Activated CD8-positive, alpha-beta T cell treated with anti-CD3 and anti-CD28 coated beads for 36 hours (primary cell): ENCODE measurements around the gene SLC2A2. TPM values are rescaled to one million over a fixed set of nuclear protein-coding genes. Genes with fewer than 3 reads are reported as not detected.

ENCODE experiments used
- ATAC-seq: fragments of 200-7000 bp; cut with Tn5 transposase; one replicate; pipeline ENCODE4 v1.10.0; 2021; ENCODE audit warnings: mild to moderate bottlenecking, moderate library complexity
- CTCF ChIA-PET: fragments of 350-600 bp; sonication (Branson Sonifier 250); formaldehyde crosslinking; loops from one replicate; lab custom pipeline; 2021; ENCODE audit warnings: antibody characterized with exemption; lab: Charles Lee
- POLR2A ChIA-PET: fragments of 350-600 bp; sonication (Branson Sonifier 250); formaldehyde crosslinking; loops from one replicate; lab custom pipeline; 2021; ENCODE audit warnings: antibody characterized with exemption; lab: Charles Lee
- DNase-seq: peaks from one replicate; pipeline ENCODE4 v3.0.0-alpha.2; 2020
- H3K27ac Mint-ChIP-seq: one replicate; pipeline ENCODE4 v1.8.0; 2021; ENCODE audit warnings: mild to moderate bottlenecking, mixed read lengths
- H3K27me3 Mint-ChIP-seq: one replicate; pipeline ENCODE4 v1.8.0; 2021; ENCODE audit warnings: mixed read lengths
- H3K36me3 Mint-ChIP-seq: one replicate; pipeline ENCODE4 v1.8.0; 2021; ENCODE audit warnings: low read depth, mixed read lengths
- H3K4me1 Mint-ChIP-seq: one replicate; pipeline ENCODE4 v1.8.0; 2021; ENCODE audit warnings: low read depth, mixed read lengths
- H3K4me3 Mint-ChIP-seq: one replicate; pipeline ENCODE4 v1.8.0; 2021; ENCODE audit warnings: mild to moderate bottlenecking, moderate library complexity, mixed read lengths
- H3K9me3 Mint-ChIP-seq: one replicate; pipeline ENCODE4 v1.8.0; 2021; ENCODE audit warnings: mixed read lengths
- intact Hi-C: fragments of 100-400 bp; cut with micrococcal nuclease; formaldehyde crosslinking; loops from one replicate; pipeline ENCODE4 v1.10.0; 2022
- total RNA-seq, 2 experiments: library from RNA; stranded (reverse); gene quantifications; one replicate each; pipeline ENCODE4 v1.2.3, GENCODE V29; 2021
- TF ChIP-seq, protein P1 (sequence below): fragments of 200-600 bp; IDR thresholded peaks from one replicate; pipeline ENCODE4 v1.8.0; 2022; ENCODE audit warnings: antibody characterized with exemption, mild to moderate bottlenecking

SLC2A2 gene
- total RNA-seq, 2 experiments from 2014 or later: not detected

DNA sequence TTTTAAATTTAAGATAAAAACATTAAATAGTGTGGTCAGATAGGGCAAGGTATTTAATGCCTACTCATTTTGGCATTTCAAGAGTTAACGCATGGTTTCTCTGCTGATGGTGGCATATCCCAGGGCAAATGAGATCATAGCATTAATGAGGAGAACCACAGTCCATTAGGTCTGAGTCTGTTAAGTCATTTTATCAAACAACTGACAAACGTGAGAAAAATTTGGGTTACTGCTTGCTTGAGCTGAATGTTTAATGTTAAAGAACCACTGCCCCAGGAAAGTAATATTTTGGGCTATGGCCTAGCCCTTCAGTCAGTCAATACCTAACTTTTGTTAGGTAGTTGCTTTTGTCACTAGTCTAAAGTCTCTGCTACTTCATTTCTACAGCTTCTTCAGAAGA, 37.9 kb upstream of the SLC2A2 start:
- ChIA-PET CTCF (interaction anchor here (0.6 kb wide), 1 partner anchor 12 kb away, joined by 3 read pairs; no protein-coding TSS in a partner anchor), POLR2A (no interaction called here)
- no peak for DNase-seq
- Mint-ChIP-seq H3K4me1 (no peaks in the 10 kb centered on the region), H3K9me3 (no peaks in the 10 kb centered on the region), H3K27me3 (no peaks in the 10 kb centered on the region), H3K4me3 (no peak overlapping the region), H3K27ac (no peak overlapping the region), H3K36me3 (peaks cover 25% of the 10 kb centered on the region)
- intact Hi-C loops: no loop called here
- TF ChIP-seq, protein P1, sequence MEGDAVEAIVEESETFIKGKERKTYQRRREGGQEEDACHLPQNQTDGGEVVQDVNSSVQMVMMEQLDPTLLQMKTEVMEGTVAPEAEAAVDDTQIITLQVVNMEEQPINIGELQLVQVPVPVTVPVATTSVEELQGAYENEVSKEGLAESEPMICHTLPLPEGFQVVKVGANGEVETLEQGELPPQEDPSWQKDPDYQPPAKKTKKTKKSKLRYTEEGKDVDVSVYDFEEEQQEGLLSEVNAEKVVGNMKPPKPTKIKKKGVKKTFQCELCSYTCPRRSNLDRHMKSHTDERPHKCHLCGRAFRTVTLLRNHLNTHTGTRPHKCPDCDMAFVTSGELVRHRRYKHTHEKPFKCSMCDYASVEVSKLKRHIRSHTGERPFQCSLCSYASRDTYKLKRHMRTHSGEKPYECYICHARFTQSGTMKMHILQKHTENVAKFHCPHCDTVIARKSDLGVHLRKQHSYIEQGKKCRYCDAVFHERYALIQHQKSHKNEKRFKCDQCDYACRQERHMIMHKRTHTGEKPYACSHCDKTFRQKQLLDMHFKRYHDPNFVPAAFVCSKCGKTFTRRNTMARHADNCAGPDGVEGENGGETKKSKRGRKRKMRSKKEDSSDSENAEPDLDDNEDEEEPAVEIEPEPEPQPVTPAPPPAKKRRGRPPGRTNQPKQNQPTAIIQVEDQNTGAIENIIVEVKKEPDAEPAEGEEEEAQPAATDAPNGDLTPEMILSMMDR: no peak
- ATAC-seq: no peak

DNA sequence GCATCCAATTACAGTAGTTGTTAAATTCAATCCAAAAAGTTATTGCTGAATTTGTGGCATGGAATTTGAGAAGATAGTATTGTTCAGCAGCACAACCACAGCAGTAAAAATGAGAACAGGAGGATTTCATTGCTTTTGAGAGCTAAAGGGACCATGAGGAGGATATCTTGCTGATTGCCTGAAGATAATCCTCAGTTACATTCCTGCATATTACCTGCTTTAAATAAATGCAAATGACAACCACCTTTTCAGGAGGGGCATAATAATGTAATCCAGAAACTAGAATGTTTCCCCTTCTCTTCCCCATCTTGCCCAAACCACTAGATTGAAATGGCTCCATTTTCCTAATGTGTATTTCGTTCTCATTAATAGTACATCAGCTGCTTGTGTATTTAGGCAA, 35.2 kb upstream of the SLC2A2 start:
- ATAC-seq (no peak), DNase-seq (no peak)
- Mint-ChIP-seq H3K4me1 (no peaks in the 10 kb centered on the region), H3K36me3 (peaks cover 20% of the 10 kb centered on the region), H3K4me3 (no peak overlapping the region), H3K27ac (no peak overlapping the region), H3K27me3 (no peaks in the 10 kb centered on the region), H3K9me3 (no peaks in the 10 kb centered on the region)
- POLR2A ChIA-PET: interaction anchor here (0.7 kb wide), 1 partner anchor 1138 kb away, joined by 3 read pairs; no protein-coding TSS in a partner anchor
- intact Hi-C loops: no loop called here
- CTCF ChIA-PET: interaction anchor here (2.4 kb wide), 1 partner anchor 11 kb away, joined by 13 read pairs; no protein-coding TSS in a partner anchor
- TF ChIP-seq, protein P1: no peak

DNA sequence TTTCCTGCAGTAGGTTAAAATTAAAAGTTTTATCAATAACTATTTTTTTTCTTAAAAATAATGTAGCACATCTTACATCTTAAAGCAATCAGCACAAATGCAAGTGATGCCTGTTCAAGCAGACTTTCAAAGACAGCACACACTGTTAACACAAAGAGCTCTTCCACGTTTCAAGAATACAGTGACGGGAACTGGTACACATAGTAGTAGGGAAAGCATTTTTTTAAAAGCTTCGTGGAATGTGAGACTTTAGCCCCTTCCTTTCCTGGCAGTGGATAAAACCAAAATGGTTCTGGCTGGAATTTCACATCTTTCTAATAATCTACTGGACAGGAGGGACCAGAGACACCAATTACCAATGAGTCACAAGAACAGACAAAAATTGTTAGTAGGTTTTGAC, 33.5 kb upstream of the SLC2A2 start:
- no peaks in the 10 kb centered on the region for H3K4me1 Mint-ChIP-seq
- TF ChIP-seq, protein P1: no peak
- H3K9me3 Mint-ChIP-seq: no peaks in the 10 kb centered on the region
- peaks cover 9% of the 10 kb centered on the region for H3K36me3 Mint-ChIP-seq
- POLR2A ChIA-PET: no interaction called here
- intact Hi-C loops: no loop called here
- H3K27me3 Mint-ChIP-seq: no peaks in the 10 kb centered on the region
- CTCF ChIA-PET: no interaction called here
- no peak overlapping the region for H3K4me3 Mint-ChIP-seq
- no peak overlapping the region for H3K27ac Mint-ChIP-seq
- no peak for ATAC-seq
- DNase-seq: no peak

DNA sequence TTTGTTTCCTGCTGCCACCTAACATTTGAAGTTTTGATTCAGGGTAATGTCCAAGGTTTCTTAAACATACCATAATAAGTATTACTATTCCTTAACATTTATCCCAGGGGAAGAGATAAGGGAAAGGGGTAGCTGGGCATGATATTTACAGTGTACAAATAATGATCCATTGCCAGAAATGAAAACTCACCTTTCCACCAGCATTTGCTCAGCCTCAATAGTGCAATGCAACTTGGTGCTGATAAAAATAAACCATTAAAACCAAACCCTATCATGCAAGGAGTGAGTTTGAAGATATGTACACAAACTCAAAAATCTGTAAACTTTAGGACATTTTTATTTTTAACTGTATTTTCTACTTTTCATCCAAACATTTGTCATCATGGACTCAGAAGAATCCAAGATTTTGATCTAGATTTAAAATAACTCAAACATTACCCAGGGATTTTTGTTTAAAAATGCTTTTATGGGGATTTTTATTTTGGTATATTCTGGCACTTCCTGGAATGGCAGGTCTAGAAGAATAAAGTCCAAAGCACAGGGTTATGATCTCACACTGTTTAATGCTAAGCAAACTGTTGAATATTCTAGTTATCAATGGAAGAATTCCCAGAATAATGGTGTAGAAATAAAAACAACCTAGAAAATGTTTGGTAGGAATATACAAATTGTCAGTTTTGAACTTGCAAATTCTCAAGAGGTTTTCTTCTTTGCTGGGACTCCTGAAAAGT, 32.5 kb upstream of the SLC2A2 start:
- TF ChIP-seq, protein P1: no peak

DNA sequence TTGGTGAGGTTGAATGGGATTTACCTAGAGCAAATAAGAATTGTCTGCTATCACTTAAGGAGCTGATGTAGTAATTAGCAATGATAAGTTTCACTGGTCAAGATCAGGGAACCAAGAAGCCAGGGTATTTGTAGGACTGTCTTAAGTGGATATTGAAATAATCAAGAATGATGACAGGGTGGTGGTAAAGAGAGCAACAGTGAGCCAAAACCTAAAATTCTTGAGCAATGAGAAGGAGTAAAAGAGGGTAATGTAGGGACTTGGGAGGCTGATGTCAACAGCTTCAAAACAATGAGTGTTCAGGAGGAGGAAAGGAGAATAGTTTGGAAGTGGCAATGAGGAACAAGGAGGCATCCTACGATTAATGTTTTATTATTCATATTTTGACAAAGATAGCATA, 31.5 kb upstream of the SLC2A2 start:
- POLR2A ChIA-PET: no interaction called here
- no peaks in the 10 kb centered on the region for H3K36me3 Mint-ChIP-seq
- no peaks in the 10 kb centered on the region for H3K9me3 Mint-ChIP-seq
- no peak overlapping the region for H3K27ac Mint-ChIP-seq
- no peak for DNase-seq
- H3K4me1 Mint-ChIP-seq: no peaks in the 10 kb centered on the region
- CTCF ChIA-PET: interaction anchor here (1.0 kb wide), 1 partner anchor 21 kb away, joined by 3 read pairs; no protein-coding TSS in a partner anchor
- no peak for ATAC-seq
- no peaks in the 10 kb centered on the region for H3K27me3 Mint-ChIP-seq
- H3K4me3 Mint-ChIP-seq: no peak overlapping the region
- intact Hi-C loops: no loop called here
- TF ChIP-seq, protein P1: no peak

More for the DNA sequence above, 32.5 kb upstream of the SLC2A2 start:
- intact Hi-C loops: no loop called here
- no peak for DNase-seq
- ATAC-seq: no peak
- H3K9me3 Mint-ChIP-seq: no peaks in the 10 kb centered on the region
- ChIA-PET POLR2A (no interaction called here), CTCF (no interaction called here)
- H3K27me3 Mint-ChIP-seq: no peaks in the 10 kb centered on the region
- no peak overlapping the region for H3K27ac Mint-ChIP-seq
- H3K36me3 Mint-ChIP-seq: peaks cover 7% of the 10 kb centered on the region
- no peaks in the 10 kb centered on the region for H3K4me1 Mint-ChIP-seq
- H3K4me3 Mint-ChIP-seq: no peak overlapping the region
